T-helper 17 cell (primary cell): ENCODE results near the gene SLC6A3. TPM values are rescaled to one million over a fixed set of nuclear protein-coding genes. Genes with fewer than 3 reads are reported as not detected.

Experiments
- ATAC-seq: fragments of 150-1000 bp; cut with Tn5 transposase; 2 replicates; pipeline ENCODE4 v1.10.0; 2021; ENCODE audit warnings: mild to moderate bottlenecking, moderate library complexity
- DNase-seq, 3 donors: peaks; one replicate each; pipeline versions ENCODE4 v3.0.0 to v3.0.0-alpha.2; 2020 to 2021
- H3K9me3 ChIP-seq: one replicate; pipeline ENCODE4 v1.7.0; 2013; ENCODE audit warnings: low read length, mild to moderate bottlenecking; ENCODE audit not compliant: control insufficient read depth, poor library complexity, severe bottlenecking
- H3K27ac Mint-ChIP-seq: one replicate; pipeline ENCODE4 v1.8.0; 2022; ENCODE audit warnings: mild to moderate bottlenecking, moderate library complexity, mixed read lengths
- H3K27me3 Mint-ChIP-seq: one replicate; pipeline ENCODE4 v1.8.0; 2022; ENCODE audit warnings: mixed read lengths
- H3K36me3 Mint-ChIP-seq: one replicate; pipeline ENCODE4 v1.8.0; 2022; ENCODE audit warnings: low read depth, mixed read lengths
- H3K4me1 Mint-ChIP-seq: one replicate; pipeline ENCODE4 v1.8.0; 2022; ENCODE audit warnings: mild to moderate bottlenecking, mixed read lengths
- H3K4me3 Mint-ChIP-seq: one replicate; pipeline ENCODE4 v1.8.0; 2022; ENCODE audit warnings: mild to moderate bottlenecking, moderate library complexity, mixed read lengths
- total RNA-seq, 4 donors: library from RNA in 2 of 4; stranded (reverse) in 2 of 4; gene quantifications; one replicate each; pipeline ENCODE4 v1.2.3 and lab custom pipeline; 2022 to 2026

Gene SLC6A3
- total RNA-seq, 2 donors from 2014 or later: not detected

- no peak for ATAC-seq
- H3K4me1 Mint-ChIP-seq: no peaks in the 10 kb centered on the region
- peaks cover 2% of the 10 kb centered on the region for H3K36me3 Mint-ChIP-seq
- no peaks in the 10 kb centered on the region for H3K9me3 ChIP-seq
- peaks cover 44% of the 10 kb centered on the region for H3K27me3 Mint-ChIP-seq
- H3K27ac Mint-ChIP-seq: no peak overlapping the region
- peak in 1 of 3 donors; percentile 6 for DNase-seq
- no peak overlapping the region for H3K4me3 Mint-ChIP-seq
Measured at GRCh38 chr5:1402611-1403255, 42.5 kb downstream of the SLC6A3 start.

- Mint-ChIP-seq H3K27me3 (peaks cover 45% of the 10 kb centered on the region), H3K27ac (no peak overlapping the region), H3K4me1 (no peaks in the 10 kb centered on the region), H3K4me3 (no peak overlapping the region), H3K36me3 (peaks cover 2% of the 10 kb centered on the region)
- DNase-seq (no peak), ATAC-seq (no peak)
- H3K9me3 ChIP-seq: no peaks in the 10 kb centered on the region
Measured at GRCh38 chr5:1401536-1402138, 43.6 kb downstream of the SLC6A3 start.

GRCh38 chr5:1400936-1401335 lies 44.3 kb downstream of the SLC6A3 start:
- H3K27ac Mint-ChIP-seq: no peak overlapping the region
- H3K36me3 Mint-ChIP-seq: peaks cover 2% of the 10 kb centered on the region
- DNase-seq (no peak), ATAC-seq (no peak)
- no peak overlapping the region for H3K4me3 Mint-ChIP-seq
- H3K4me1 Mint-ChIP-seq: no peaks in the 10 kb centered on the region
- peaks cover 50% of the 10 kb centered on the region for H3K27me3 Mint-ChIP-seq
- no peaks in the 10 kb centered on the region for H3K9me3 ChIP-seq

- H3K36me3 Mint-ChIP-seq: peaks cover 2% of the 10 kb centered on the region
- no peaks in the 10 kb centered on the region for H3K4me1 Mint-ChIP-seq
- no peak for ATAC-seq
- H3K27ac Mint-ChIP-seq: no peak overlapping the region
- H3K4me3 Mint-ChIP-seq: no peak overlapping the region
- peaks cover 53% of the 10 kb centered on the region for H3K27me3 Mint-ChIP-seq
- H3K9me3 ChIP-seq: no peaks in the 10 kb centered on the region
- no peak for DNase-seq
Measured at GRCh38 chr5:1400211-1400855, 44.9 kb downstream of the SLC6A3 start.

- Mint-ChIP-seq H3K27ac (no peak overlapping the region), H3K4me3 (no peak overlapping the region), H3K4me1 (no peaks in the 10 kb centered on the region), H3K27me3 (peaks cover 55% of the 10 kb centered on the region), H3K36me3 (peaks cover 2% of the 10 kb centered on the region)
- no peak for ATAC-seq
- DNase-seq: no peak
- H3K9me3 ChIP-seq: no peaks in the 10 kb centered on the region
Measured at GRCh38 chr5:1399737-1400136, 45.5 kb downstream of the SLC6A3 start.

GRCh38 chr5:1396293-1396816 lies 48.9 kb downstream of the SLC6A3 start:
- no peak overlapping the region for H3K27ac Mint-ChIP-seq
- H3K4me3 Mint-ChIP-seq: no peak overlapping the region
- no peaks in the 10 kb centered on the region for H3K9me3 ChIP-seq
- ATAC-seq (no peak), DNase-seq (no peak)
- peaks cover 2% of the 10 kb centered on the region for H3K36me3 Mint-ChIP-seq
- H3K27me3 Mint-ChIP-seq: peaks cover 65% of the 10 kb centered on the region
- H3K4me1 Mint-ChIP-seq: no peaks in the 10 kb centered on the region

- no peaks in the 10 kb centered on the region for H3K4me1 Mint-ChIP-seq
- H3K27ac Mint-ChIP-seq: no peak overlapping the region
- ATAC-seq (no peak), DNase-seq (peak in 1 of 3 donors; percentile 1)
- H3K27me3 Mint-ChIP-seq: peaks cover 58% of the 10 kb centered on the region
- H3K36me3 Mint-ChIP-seq: peaks cover 2% of the 10 kb centered on the region
- H3K9me3 ChIP-seq: no peaks in the 10 kb centered on the region
- H3K4me3 Mint-ChIP-seq: no peak overlapping the region
Measured at GRCh38 chr5:1394881-1395860, 50.1 kb downstream of the SLC6A3 start.

GRCh38 chr5:1393571-1394501 lies 51.4 kb downstream of the SLC6A3 start:
- Mint-ChIP-seq H3K27me3 (peaks cover 52% of the 10 kb centered on the region), H3K27ac (no peak overlapping the region), H3K36me3 (peaks cover 2% of the 10 kb centered on the region), H3K4me1 (no peaks in the 10 kb centered on the region), H3K4me3 (no peak overlapping the region)
- ATAC-seq: no peak
- DNase-seq: no peak
- H3K9me3 ChIP-seq: no peaks in the 10 kb centered on the region

GRCh38 chr5:1392801-1393565 lies 52.3 kb downstream of the SLC6A3 start:
- no peak for DNase-seq
- Mint-ChIP-seq H3K36me3 (no peaks in the 10 kb centered on the region), H3K4me3 (no peak overlapping the region), H3K4me1 (no peaks in the 10 kb centered on the region), H3K27me3 (peaks cover 52% of the 10 kb centered on the region), H3K27ac (no peak overlapping the region)
- no peak for ATAC-seq
- H3K9me3 ChIP-seq: no peaks in the 10 kb centered on the region

GRCh38 chr5:1392261-1392660 lies 53.0 kb downstream of the SLC6A3 start:
- H3K36me3 Mint-ChIP-seq: no peaks in the 10 kb centered on the region
- ATAC-seq (no peak), DNase-seq (no peak)
- peaks cover 45% of the 10 kb centered on the region for H3K27me3 Mint-ChIP-seq
- H3K4me1 Mint-ChIP-seq: no peaks in the 10 kb centered on the region
- no peak overlapping the region for H3K4me3 Mint-ChIP-seq
- no peak overlapping the region for H3K27ac Mint-ChIP-seq
- no peaks in the 10 kb centered on the region for H3K9me3 ChIP-seq

GRCh38 chr5:1391691-1392090 lies 53.5 kb downstream of the SLC6A3 start:
- Mint-ChIP-seq H3K4me3 (no peak overlapping the region), H3K27me3 (peaks cover 39% of the 10 kb centered on the region), H3K4me1 (peaks cover 5% of the 10 kb centered on the region), H3K36me3 (no peaks in the 10 kb centered on the region), H3K27ac (no peak overlapping the region)
- DNase-seq (no peak), ATAC-seq (no peak)
- H3K9me3 ChIP-seq: no peaks in the 10 kb centered on the region
